IMR-90 (cell line): ENCODE results near the gene PC. TPM values are rescaled to one million over a fixed set of nuclear protein-coding genes. Genes with fewer than 3 reads are reported as not detected.

Experiments
- ATAC-seq: fragments of 200-7000 bp; cut with Tn5 transposase; 2 replicates; pipeline ENCODE4 v1.9.1; 2020; ENCODE audit warnings: low read depth, mild to moderate bottlenecking, moderate library complexity
- BruUV-seq: library from RNA; stranded (reverse); fragments of 400-500 nt; replicated peaks from 2 replicates; lab custom pipeline; 2021; lab: Mats Ljungman, UMichigan
- CTCF ChIA-PET: fragments of 300-600 bp; formaldehyde crosslinking; extraction: SDS; loops from one replicate; lab custom pipeline; 2021; ENCODE audit warnings: antibody characterized with exemption; lab: Yijun Ruan, JAX
- POLR2A ChIA-PET: fragments of 300-600 bp; sonication (Branson Sonifier 250); formaldehyde crosslinking; loops from one replicate; lab custom pipeline; 2022; ENCODE audit warnings: antibody characterized with exemption; ENCODE audit not compliant: unreplicated experiment; lab: Charles Lee
- DNase-seq: peaks from one replicate; pipeline ENCODE4 v3.0.0; 2013
- H2AFZ ChIP-seq: replicated peaks from 2 replicates; pipeline ENCODE3; 2013; ENCODE audit warnings: low read length, mild to moderate bottlenecking; ENCODE audit not compliant: poor library complexity
- H2AK5ac ChIP-seq: 2 replicates; pipeline ENCODE4 v1.6.1; 2013; ENCODE audit warnings: low read depth, low read length, inconsistent platforms
- H2AK9ac ChIP-seq: replicated peaks from 2 replicates; pipeline ENCODE3; 2013; ENCODE audit warnings: mild to moderate bottlenecking, low read depth, low read length, moderate library complexity; ENCODE audit not compliant: poor library complexity
- H2BK120ac ChIP-seq: 2 replicates; pipeline ENCODE4 v1.6.1; 2013; ENCODE audit warnings: low read depth, low read length, inconsistent platforms
- H2BK15ac ChIP-seq: 3 replicates; pipeline ENCODE4 v1.6.1; 2013; ENCODE audit warnings: low read depth, low read length, inconsistent platforms
- H2BK20ac ChIP-seq: 2 replicates; pipeline ENCODE4 v1.6.1; 2013; ENCODE audit warnings: low read depth, mild to moderate bottlenecking, inconsistent platforms, low read length, moderate library complexity
- H2BK5ac ChIP-seq: 2 replicates; pipeline ENCODE4 v1.6.1; 2013; ENCODE audit warnings: mild to moderate bottlenecking, low read depth, low read length, inconsistent platforms; ENCODE audit not compliant: poor library complexity, severe bottlenecking
- H3K14ac ChIP-seq: replicated peaks from 2 replicates; pipeline ENCODE4 v1.6.1; 2013; ENCODE audit warnings: low read depth, low read length, inconsistent platforms
- H3K18ac ChIP-seq: 2 replicates; pipeline ENCODE4 v1.6.1; 2013; ENCODE audit warnings: low read depth, low read length, control low read depth
- H3K23ac ChIP-seq: 2 replicates; pipeline ENCODE4 v1.6.1; 2013; ENCODE audit warnings: low read depth, low read length, inconsistent platforms
- H3K27ac ChIP-seq: 2 replicates; pipeline ENCODE4 v1.5.1; 2013; ENCODE audit warnings: mild to moderate bottlenecking, control low read depth, low read length; ENCODE audit not compliant: insufficient read depth
- H3K27me3 ChIP-seq: 2 replicates; pipeline ENCODE4 v1.6.1; 2013; ENCODE audit warnings: low read length; ENCODE audit not compliant: control insufficient read depth, insufficient read depth
- H3K36me3 ChIP-seq: 2 replicates; pipeline ENCODE4 v1.6.1; 2013; ENCODE audit warnings: low read length, mixed read lengths; ENCODE audit not compliant: control insufficient read depth, insufficient read depth
- H3K4ac ChIP-seq: 2 replicates; pipeline ENCODE4 v1.6.1; 2013; ENCODE audit warnings: low read depth, low read length, inconsistent platforms
- H3K4me1 ChIP-seq: 2 replicates; pipeline ENCODE4 v1.6.1; 2013; ENCODE audit warnings: low read length, mixed read lengths; ENCODE audit not compliant: control insufficient read depth, insufficient read depth
- H3K4me2 ChIP-seq: 2 replicates; pipeline ENCODE4 v1.6.1; 2013; ENCODE audit warnings: low read depth, mild to moderate bottlenecking, control low read depth, low read length, moderate library complexity
- H3K4me3 ChIP-seq: 2 replicates; pipeline ENCODE4 v1.5.1; 2013; ENCODE audit warnings: low read depth, mild to moderate bottlenecking, control low read depth, low read length, moderate library complexity; ENCODE audit not compliant: insufficient read depth
- H3K56ac ChIP-seq: 2 replicates; pipeline ENCODE4 v1.6.1; 2013; ENCODE audit warnings: low read length, inconsistent platforms; ENCODE audit not compliant: insufficient read depth; ENCODE audit errors: extremely low read depth
- H3K79me1 ChIP-seq, 2 experiments: 2 replicates each; pipeline ENCODE4 v1.6.1; 2013; ENCODE audit warnings: low read length in 2 of 2, inconsistent platforms in 1 of 2, low read depth in 1 of 2
- H3K9ac ChIP-seq: 2 replicates; pipeline ENCODE4 v1.6.1; 2013; ENCODE audit warnings: low read depth, low read length, control low read depth
- H3K9me1 ChIP-seq: 2 replicates; pipeline ENCODE4 v1.6.1; 2013; ENCODE audit warnings: low read length, inconsistent platforms; ENCODE audit not compliant: insufficient read depth
- H3K9me3 ChIP-seq: 2 replicates; pipeline ENCODE4 v1.6.1; 2013; ENCODE audit warnings: low read length; ENCODE audit not compliant: control insufficient read depth, insufficient read depth
- H4K20me1 ChIP-seq: 2 replicates; pipeline ENCODE4 v1.6.1; 2013; ENCODE audit warnings: low read length, inconsistent platforms; ENCODE audit not compliant: insufficient read depth
- H4K5ac ChIP-seq: 2 replicates; pipeline ENCODE4 v1.6.1; 2013; ENCODE audit warnings: mild to moderate bottlenecking, low read depth, low read length, control low read depth
- H4K8ac ChIP-seq, 2 experiments: 2 replicates each; pipeline ENCODE4 v1.6.1; 2013; ENCODE audit warnings: low read depth in 2 of 2, low read length in 2 of 2, control low read depth in 1 of 2, inconsistent platforms in 1 of 2
- H4K91ac ChIP-seq: 2 replicates; pipeline ENCODE4 v1.6.1; 2013; ENCODE audit warnings: low read depth, low read length, inconsistent platforms; ENCODE audit not compliant: insufficient read depth
- BHLHE40 ChIP-seq: fragments of 150-350 bp; IDR thresholded peaks from 2 replicates; pipeline ENCODE4 v1.6.1; 2016; ENCODE audit warnings: mild to moderate bottlenecking, low read depth, low read length
- CEBPB ChIP-seq: IDR thresholded peaks from 2 replicates; pipeline ENCODE4 v1.6.1; 2012; ENCODE audit warnings: low read depth, low read length, improper control_type of control experiment
- CHD1 ChIP-seq: IDR thresholded peaks from 2 replicates; pipeline ENCODE4 v1.6.1; 2012; ENCODE audit warnings: low read depth, low read length, improper control_type of control experiment
- FOS ChIP-seq: fragments of 150-350 bp; IDR thresholded peaks from 2 replicates; pipeline ENCODE4 v1.6.1; 2016; ENCODE audit warnings: low read depth, low read length
- MAFK ChIP-seq: IDR thresholded peaks from 2 replicates; pipeline ENCODE4 v1.6.1; 2012; ENCODE audit warnings: low read depth, low read length, improper control_type of control experiment
- MAZ ChIP-seq: IDR thresholded peaks from 2 replicates; pipeline ENCODE4 v1.6.1; 2012; ENCODE audit warnings: low read depth, mild to moderate bottlenecking, low read length, improper control_type of control experiment, moderate library complexity, borderline replicate concordance
- MXI1 ChIP-seq: IDR thresholded peaks from 2 replicates; pipeline ENCODE4 v1.6.1; 2012; ENCODE audit warnings: low read depth, mild to moderate bottlenecking, low read length, moderate library complexity, borderline replicate concordance
- NFE2L2 ChIP-seq: fragments of 150-350 bp; IDR thresholded peaks from 2 replicates; pipeline ENCODE4 v1.6.1; 2016; ENCODE audit warnings: low read depth, mild to moderate bottlenecking, low read length
- POLR2A ChIP-seq: IDR thresholded peaks from 2 replicates; pipeline ENCODE4 v1.6.1; 2012; ENCODE audit warnings: mild to moderate bottlenecking, low read depth, low read length
- RAD21 ChIP-seq: IDR thresholded peaks from 2 replicates; pipeline ENCODE4 v1.6.1; 2012; ENCODE audit warnings: low read length, improper control_type of control experiment
- RCOR1 ChIP-seq: IDR thresholded peaks from 2 replicates; pipeline ENCODE4 v1.6.1; 2012; ENCODE audit warnings: mild to moderate bottlenecking, low read length, improper control_type of control experiment; ENCODE audit not compliant: insufficient replicate concordance
- RFX5 ChIP-seq: IDR thresholded peaks from 2 replicates; pipeline ENCODE4 v1.8.0; 2012; ENCODE audit warnings: low read depth, mild to moderate bottlenecking, low read length, moderate library complexity
- SMC3 ChIP-seq: fragments of 150-350 bp; IDR thresholded peaks from 2 replicates; pipeline ENCODE4 v1.6.1; 2016; ENCODE audit warnings: low read depth, mild to moderate bottlenecking, antibody characterized with exemption, low read length, moderate library complexity
- whole genome bisulfite sequencing, 2 experiments: methylation state at CpG; one replicate each; pipeline versions ENCODE4 v1.1.5 to v1.1.7; 2013; ENCODE audit warnings: missing lambda C conversion rate in 2 of 2; ENCODE audit not compliant: insufficient read length in 1 of 2; ENCODE audit errors: extremely low coverage in 2 of 2; 5-methylcytosine and 5-hydroxymethylcytosine counted together
- dilution Hi-C: fragments of 300-500 bp; cut with HindIII; formaldehyde crosslinking; loops from one replicate; pipeline ENCODE4 v1.14.3; 2018; ENCODE audit warnings: low sequenced_read_pairs; ENCODE audit not compliant: unreplicated experiment
- in situ Hi-C: fragments of 300-500 bp; cut with MboI; formaldehyde crosslinking; loops from 3 replicates; pipeline ENCODE4 v1.14.3; 2019; ENCODE audit warnings: low sequenced_read_pairs, inconsistent platforms, mixed read lengths
- intact Hi-C: fragments of 100-400 bp; cut with micrococcal nuclease; formaldehyde crosslinking; loops from 2 replicates; pipeline ENCODE4 v1.10.0; 2022
- polyA plus RNA-seq, 3 experiments: library from polyadenylated mRNA; depleted of rRNA; stranded (reverse); fragments of >200 nt; gene quantifications; 2 replicates each; pipeline ENCODE4 v1.2.3, GENCODE V29; 2012; ENCODE audit warnings: low replicate concordance in 1 of 3
- total RNA-seq: library from RNA; depleted of rRNA; stranded (reverse); fragments of >200 nt; gene quantifications from 2 replicates; pipeline ENCODE4 v1.2.3, GENCODE V29; 2012
- TF ChIP-seq, protein P1 (sequence below): conservative IDR thresholded peaks from 2 replicates; pipeline ENCODE4 v1.5.1; 2012; ENCODE audit warnings: mild to moderate bottlenecking, low read depth, low read length, improper control_type of control experiment
- TF ChIP-seq, protein P2 (sequence below): fragments of 150-350 bp; IDR thresholded peaks from 2 replicates; pipeline ENCODE4 v1.6.1; 2017; ENCODE audit warnings: mild to moderate bottlenecking, antibody characterized with exemption, low read length, low read depth
- TF ChIP-seq, protein P3 (sequence below): fragments of 150-350 bp; IDR thresholded peaks from 2 replicates; pipeline ENCODE4 v1.6.1; 2016; ENCODE audit warnings: low read depth, mild to moderate bottlenecking, low read length, moderate library complexity, borderline replicate concordance

PC gene
- total and polyA plus RNA-seq, 2 of the 4 experiments (the other 2 are of a cell fraction) = 13.6 to 15.7 TPM

DNA sequence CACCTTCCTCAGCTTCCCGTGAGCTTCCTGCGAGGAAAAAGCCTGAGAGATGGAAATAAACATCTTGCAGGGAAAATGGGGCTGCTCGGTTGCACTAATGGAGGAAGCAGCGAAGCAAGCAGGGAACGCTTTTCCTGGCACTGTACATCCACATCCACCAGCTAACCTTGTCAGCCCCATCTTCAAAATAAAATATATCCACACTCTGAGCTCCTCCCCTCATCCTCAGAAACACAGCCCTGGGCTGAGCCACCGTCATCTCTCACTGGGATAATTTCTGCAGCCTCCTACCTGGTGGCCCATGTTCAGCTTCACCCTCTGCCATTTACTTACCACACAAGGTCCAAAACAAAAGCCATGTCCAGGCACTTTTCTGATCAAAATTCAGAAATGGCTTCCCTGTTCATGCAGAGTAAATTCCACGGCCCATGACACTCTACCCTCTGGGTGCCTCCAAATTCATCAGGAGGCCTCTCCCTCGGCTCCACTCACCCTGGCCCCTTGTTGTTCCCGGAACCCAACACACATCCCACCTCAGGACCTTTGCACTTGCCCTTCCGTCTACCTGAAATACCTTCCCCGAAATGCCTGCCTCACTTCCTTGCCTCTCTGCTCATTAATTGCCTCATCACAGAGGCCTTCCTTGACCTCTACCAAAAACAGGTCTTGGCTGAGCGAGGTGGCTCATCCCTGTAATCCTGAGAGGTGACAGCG, 29.9 kb upstream of the PC start:
- BruUV-seq = no TSS peak
- H3K9me1 ChIP-seq = 0 out of 2 replicates have a peak, but pooled peaks cover 5% of the 10 kb centered on the region
- WGBS, 2 experiments = 88% methylated on average over 3 of the region's 13 CpGs; no CpG with 5 or more reads in 1 of the 2 experiments
- dilution Hi-C loops (no loop called here), intact Hi-C loops (no loop called here), in situ Hi-C loops (no loop called here)
- H3K36me3 ChIP-seq = no peaks in the 10 kb centered on the region
- H3K79me1 ChIP-seq = no peaks in the 10 kb centered on the region
- no peak overlapping the region for H3K18ac ChIP-seq
- ChIA-PET POLR2A (no interaction called here), CTCF (no interaction called here)
- no peak overlapping the region for H3K4ac ChIP-seq
- H3K9me3 ChIP-seq = no peaks in the 10 kb centered on the region
- no peak overlapping the region for H2BK15ac ChIP-seq
- H4K5ac ChIP-seq = no peak overlapping the region
- TF ChIP-seq NFE2L2 (no peak), RAD21 (no peak), FOS (no peak), POLR2A (no peak), RFX5 (no peak), SMC3 (no peak), MXI1 (no peak), CEBPB (no peak), MAZ (no peak), CHD1 (no peak), BHLHE40 (no peak), MAFK (no peak), RCOR1 (no peak)
- TF ChIP-seq, protein P1, sequence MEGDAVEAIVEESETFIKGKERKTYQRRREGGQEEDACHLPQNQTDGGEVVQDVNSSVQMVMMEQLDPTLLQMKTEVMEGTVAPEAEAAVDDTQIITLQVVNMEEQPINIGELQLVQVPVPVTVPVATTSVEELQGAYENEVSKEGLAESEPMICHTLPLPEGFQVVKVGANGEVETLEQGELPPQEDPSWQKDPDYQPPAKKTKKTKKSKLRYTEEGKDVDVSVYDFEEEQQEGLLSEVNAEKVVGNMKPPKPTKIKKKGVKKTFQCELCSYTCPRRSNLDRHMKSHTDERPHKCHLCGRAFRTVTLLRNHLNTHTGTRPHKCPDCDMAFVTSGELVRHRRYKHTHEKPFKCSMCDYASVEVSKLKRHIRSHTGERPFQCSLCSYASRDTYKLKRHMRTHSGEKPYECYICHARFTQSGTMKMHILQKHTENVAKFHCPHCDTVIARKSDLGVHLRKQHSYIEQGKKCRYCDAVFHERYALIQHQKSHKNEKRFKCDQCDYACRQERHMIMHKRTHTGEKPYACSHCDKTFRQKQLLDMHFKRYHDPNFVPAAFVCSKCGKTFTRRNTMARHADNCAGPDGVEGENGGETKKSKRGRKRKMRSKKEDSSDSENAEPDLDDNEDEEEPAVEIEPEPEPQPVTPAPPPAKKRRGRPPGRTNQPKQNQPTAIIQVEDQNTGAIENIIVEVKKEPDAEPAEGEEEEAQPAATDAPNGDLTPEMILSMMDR = no peak
- TF ChIP-seq, protein P2, sequence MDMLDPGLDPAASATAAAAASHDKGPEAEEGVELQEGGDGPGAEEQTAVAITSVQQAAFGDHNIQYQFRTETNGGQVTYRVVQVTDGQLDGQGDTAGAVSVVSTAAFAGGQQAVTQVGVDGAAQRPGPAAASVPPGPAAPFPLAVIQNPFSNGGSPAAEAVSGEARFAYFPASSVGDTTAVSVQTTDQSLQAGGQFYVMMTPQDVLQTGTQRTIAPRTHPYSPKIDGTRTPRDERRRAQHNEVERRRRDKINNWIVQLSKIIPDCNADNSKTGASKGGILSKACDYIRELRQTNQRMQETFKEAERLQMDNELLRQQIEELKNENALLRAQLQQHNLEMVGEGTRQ = no peak
- TF ChIP-seq, protein P3, sequence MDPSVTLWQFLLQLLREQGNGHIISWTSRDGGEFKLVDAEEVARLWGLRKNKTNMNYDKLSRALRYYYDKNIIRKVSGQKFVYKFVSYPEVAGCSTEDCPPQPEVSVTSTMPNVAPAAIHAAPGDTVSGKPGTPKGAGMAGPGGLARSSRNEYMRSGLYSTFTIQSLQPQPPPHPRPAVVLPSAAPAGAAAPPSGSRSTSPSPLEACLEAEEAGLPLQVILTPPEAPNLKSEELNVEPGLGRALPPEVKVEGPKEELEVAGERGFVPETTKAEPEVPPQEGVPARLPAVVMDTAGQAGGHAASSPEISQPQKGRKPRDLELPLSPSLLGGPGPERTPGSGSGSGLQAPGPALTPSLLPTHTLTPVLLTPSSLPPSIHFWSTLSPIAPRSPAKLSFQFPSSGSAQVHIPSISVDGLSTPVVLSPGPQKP = no peak
- H3K4me2 ChIP-seq = no peak overlapping the region
- no peak overlapping the region for H2BK5ac ChIP-seq
- H3K4me1 ChIP-seq = peaks cover 2% of the 10 kb centered on the region; the same call in 1 of the 2 replicates
- H3K9ac ChIP-seq = no peak overlapping the region
- no peak overlapping the region for H2BK120ac ChIP-seq
- H2BK20ac ChIP-seq = no peak overlapping the region
- H3K56ac ChIP-seq = no peak overlapping the region
- no peak overlapping the region for H4K8ac ChIP-seq
- no peak overlapping the region for H2AFZ ChIP-seq
- H3K14ac ChIP-seq = no peak overlapping the region
- no peak overlapping the region for H2AK9ac ChIP-seq
- H4K20me1 ChIP-seq = no peaks in the 10 kb centered on the region
- H2AK5ac ChIP-seq = peak overlapping the region; percentile 24; the same call in 1 of the 2 replicates
- no peak overlapping the region for H3K4me3 ChIP-seq
- H4K91ac ChIP-seq = no peak overlapping the region
- H3K27me3 ChIP-seq = no peaks in the 10 kb centered on the region
- H3K23ac ChIP-seq = no peak overlapping the region
- DNase-seq = no peak
- no peak overlapping the region for H3K27ac ChIP-seq
- no peak for ATAC-seq
